SK-N-SH (cell line): ENCODE results near the gene PTPRD.

Source experiments
- CHD2 ChIP-seq: fragments of 150-350 bp; IDR thresholded peaks from 2 replicates; pipeline ENCODE4 v1.6.1; 2018; ENCODE audit warnings: low read length; ENCODE audit not compliant: partially characterized antibody
- CTCF ChIP-seq: fragments of 200-600 bp; sonication (generic); IDR thresholded peaks from 2 replicates; pipeline ENCODE4 v1.6.1; 2017; ENCODE audit warnings: antibody characterized with exemption, mild to moderate bottlenecking, moderate library complexity
- FOXM1 ChIP-seq: IDR thresholded peaks from 2 replicates; pipeline ENCODE4 v1.4.0; 2012; ENCODE audit warnings: low read depth, mild to moderate bottlenecking
- GABPA ChIP-seq: IDR thresholded peaks from 2 replicates; pipeline ENCODE4 v1.4.0; 2012; ENCODE audit warnings: low read depth, mild to moderate bottlenecking
- NFIC ChIP-seq: IDR thresholded peaks from 2 replicates; pipeline ENCODE4 v1.4.0; 2012; ENCODE audit warnings: borderline replicate concordance
- RFX5 ChIP-seq: IDR thresholded peaks from 2 replicates; pipeline ENCODE4 v1.6.1; 2012; ENCODE audit warnings: mild to moderate bottlenecking, improper control_type of control experiment, low read length
- SIN3A ChIP-seq: IDR thresholded peaks from 2 replicates; pipeline ENCODE4 v1.6.1; 2012; ENCODE audit warnings: low read depth, mild to moderate bottlenecking, low read length, moderate library complexity, borderline replicate concordance
- TAF1 ChIP-seq: IDR thresholded peaks from 2 replicates; pipeline ENCODE4 v1.6.1; 2012; ENCODE audit warnings: low read depth, mild to moderate bottlenecking, low read length, moderate library complexity, borderline replicate concordance

DNA sequence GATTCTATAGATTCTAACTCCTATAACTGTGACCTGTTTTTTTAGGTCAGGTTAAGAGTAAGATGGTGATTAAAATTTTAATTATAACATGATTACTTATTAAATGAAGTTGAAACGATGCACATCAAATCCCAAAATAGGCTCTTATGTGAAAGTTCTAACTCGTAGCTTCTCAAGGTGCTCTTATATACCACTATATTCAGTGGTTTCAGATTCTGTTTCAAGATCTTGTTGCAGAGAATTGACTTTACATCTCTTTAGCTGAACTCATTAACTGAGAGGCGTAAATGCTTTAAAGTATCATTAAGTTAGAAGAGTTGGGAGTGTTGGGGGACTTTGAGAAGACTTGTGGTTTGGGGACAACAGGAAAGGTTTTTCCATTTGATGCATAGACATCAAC is 1399.8 kb downstream of the PTPRD start:
- TF ChIP-seq CHD2 (no peak), CTCF (no peak), SIN3A (no peak), FOXM1 (no peak), RFX5 (no peak), GABPA (no peak), NFIC (no peak), TAF1 (no peak)
